Skeletal muscle satellite cell (primary cell): Measurements from ENCODE around the gene MX1. TPM values are rescaled to one million over a fixed set of nuclear protein-coding genes. Genes with fewer than 3 reads are reported as not detected.

Experiments
- H3K27me3 ChIP-seq: 2 replicates; pipeline ENCODE4 v1.7.0; 2013; ENCODE audit warnings: low read length; ENCODE audit not compliant: control insufficient read depth, insufficient read depth
- H3K36me3 ChIP-seq: 2 replicates; pipeline ENCODE4 v1.7.0; 2013; ENCODE audit warnings: mild to moderate bottlenecking, control low read depth, low read length; ENCODE audit not compliant: insufficient read depth
- H3K4me1 ChIP-seq: 2 replicates; pipeline ENCODE4 v1.7.0; 2013; ENCODE audit warnings: low read length; ENCODE audit not compliant: control insufficient read depth, insufficient read depth
- H3K4me2 ChIP-seq: 2 replicates; pipeline ENCODE4 v1.7.0; 2013; ENCODE audit warnings: mild to moderate bottlenecking, low read length
- H3K4me3 ChIP-seq: 2 replicates; pipeline ENCODE4 v1.7.0; 2013; ENCODE audit warnings: low read length
- H3K9ac ChIP-seq: 2 replicates; pipeline ENCODE4 v1.7.0; 2013; ENCODE audit warnings: mild to moderate bottlenecking, low read depth, low read length, moderate library complexity
- H3K9me3 ChIP-seq: replicated peaks from 2 replicates; pipeline ENCODE4 v1.7.0; 2013; ENCODE audit warnings: mild to moderate bottlenecking, control low read depth, low read length
- total RNA-seq: library from RNA; depleted of rRNA; stranded (reverse); fragments of >200 nt; gene quantifications from 2 replicates; pipeline ENCODE4 v1.2.3, GENCODE V29; 2012; rRNA removed

MX1 gene
- 1.7 and 2.3 TPM in 2 replicates for total RNA-seq

DNA sequence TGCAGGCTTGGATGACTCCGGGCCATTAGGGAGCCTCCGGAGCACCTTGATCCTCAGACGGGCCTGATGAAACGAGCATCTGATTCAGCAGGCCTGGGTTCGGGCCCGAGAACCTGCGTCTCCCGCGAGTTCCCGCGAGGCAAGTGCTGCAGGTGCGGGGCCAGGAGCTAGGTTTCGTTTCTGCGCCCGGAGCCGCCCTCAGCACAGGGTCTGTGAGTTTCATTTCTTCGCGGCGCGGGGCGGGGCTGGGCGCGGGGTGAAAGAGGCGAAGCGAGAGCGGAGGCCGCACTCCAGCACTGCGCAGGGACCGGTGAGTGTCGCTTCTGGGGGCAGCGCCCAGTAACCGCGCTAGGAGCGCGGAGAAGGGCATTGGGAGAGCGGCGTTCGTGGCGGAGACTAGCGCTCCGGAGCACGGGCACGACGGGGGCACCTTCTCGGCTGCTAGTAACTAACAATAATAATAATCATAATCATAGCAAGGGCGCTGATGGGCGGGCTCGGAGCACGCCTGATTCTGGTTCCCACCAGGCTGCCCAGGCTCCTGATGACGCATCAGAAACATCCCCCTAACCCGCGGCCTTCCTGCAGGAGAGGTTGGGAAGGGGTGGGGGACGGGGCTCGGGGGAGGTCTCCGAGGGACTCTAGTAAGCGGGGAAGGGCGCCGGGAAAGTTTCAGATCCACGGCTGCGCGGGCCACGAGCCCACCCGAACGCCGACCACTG lies at the start of gene MX1:
Gene MX1, plus strand, starts transcription at position 286 of the 722 bp plus-strand sequence. CDS start 5,832 bp downstream, outside the sequence.
- H3K4me2 ChIP-seq, result peak within 1 kb of the TSS; percentile 97
- H3K4me1 ChIP-seq, result peaks cover 4% of the 10 kb centered on the region
- H3K4me3 ChIP-seq, result peak within 1 kb of the TSS; percentile 71
- no peaks in the 10 kb centered on the region for H3K36me3 ChIP-seq
- H3K27me3 ChIP-seq, result peaks cover 33% of the 10 kb centered on the region
- peak within 1 kb of the TSS; percentile 18 for H3K9ac ChIP-seq
- H3K9me3 ChIP-seq, result no peaks in the 10 kb centered on the region

- no peaks in the 10 kb centered on the region for H3K9me3 ChIP-seq
- H3K4me1 ChIP-seq, result no peaks in the 10 kb centered on the region
- H3K27me3 ChIP-seq, result no peaks in the 10 kb centered on the region
- no peak overlapping the region for H3K9ac ChIP-seq
- no peaks in the 10 kb centered on the region for H3K36me3 ChIP-seq
- H3K4me2 ChIP-seq, result no peak overlapping the region
- H3K4me3 ChIP-seq, result no peak overlapping the region
Measured at GRCh38 chr21:41377715-41378114, 48.3 kb upstream of the MX1 start.

DNA sequence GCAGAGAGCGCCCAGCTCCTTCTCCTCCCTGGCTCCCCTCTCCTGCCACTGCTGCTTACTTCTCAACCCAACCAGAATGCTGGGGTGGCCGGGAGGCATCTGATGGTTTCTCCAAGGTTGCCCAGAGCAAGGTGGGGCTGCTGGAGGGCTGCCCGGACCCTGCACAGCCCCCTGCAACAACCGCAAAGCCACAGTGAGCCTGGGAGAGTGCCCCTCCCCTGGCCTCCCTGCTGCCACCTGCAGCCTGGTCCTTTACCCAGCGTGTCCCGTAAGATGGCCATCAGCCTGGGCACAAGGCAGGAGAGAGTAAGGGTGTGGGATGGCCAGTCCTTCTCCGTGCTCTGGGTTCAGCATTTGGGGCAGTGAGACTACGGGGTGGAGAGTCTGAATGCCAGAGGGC lies 47.2 kb upstream of the MX1 start:
- H3K9ac ChIP-seq, result no peak overlapping the region

GRCh38 chr21:41379901-41380300 lies 46.1 kb upstream of the MX1 start:
- Histone ChIP-seq H3K27me3 (no peaks in the 10 kb centered on the region), H3K4me1 (no peaks in the 10 kb centered on the region), H3K9ac (no peak overlapping the region), H3K9me3 (no peaks in the 10 kb centered on the region), H3K4me2 (no peak overlapping the region), H3K4me3 (no peak overlapping the region), H3K36me3 (no peaks in the 10 kb centered on the region)

More for the DNA sequence above, 47.2 kb upstream of the MX1 start:
- H3K4me3 ChIP-seq, result no peak overlapping the region
- H3K4me1 ChIP-seq, result no peaks in the 10 kb centered on the region
- no peaks in the 10 kb centered on the region for H3K36me3 ChIP-seq
- H3K4me2 ChIP-seq, result no peak overlapping the region
- H3K9me3 ChIP-seq, result no peaks in the 10 kb centered on the region
- no peaks in the 10 kb centered on the region for H3K27me3 ChIP-seq

DNA sequence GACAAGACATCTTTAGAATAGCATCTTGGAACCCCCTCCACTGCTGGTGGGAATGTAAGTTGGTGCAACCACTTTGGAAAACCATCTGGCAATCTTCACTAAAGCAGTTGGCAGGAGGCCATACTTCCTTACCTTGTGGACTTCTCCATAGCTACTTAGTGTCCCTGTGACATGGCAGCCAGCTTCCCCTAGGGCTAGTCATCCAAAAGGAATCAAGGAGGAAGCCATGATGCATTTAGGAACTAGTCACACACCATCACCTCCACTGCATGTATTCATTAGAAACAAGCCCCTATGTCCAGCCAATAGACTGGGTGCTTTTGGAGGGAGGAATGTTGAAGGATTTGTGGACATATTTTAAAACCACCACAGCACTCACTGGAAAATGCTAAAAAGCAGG lies 44.3 kb upstream of the MX1 start:
- no peak overlapping the region for H3K9ac ChIP-seq
- no peaks in the 10 kb centered on the region for H3K36me3 ChIP-seq

GRCh38 chr21:41387042-41387819 lies 38.8 kb upstream of the MX1 start:
- Histone ChIP-seq H3K9ac (no peak overlapping the region), H3K27me3 (no peaks in the 10 kb centered on the region), H3K4me3 (no peak overlapping the region), H3K9me3 (no peaks in the 10 kb centered on the region), H3K36me3 (no peaks in the 10 kb centered on the region), H3K4me1 (no peaks in the 10 kb centered on the region), H3K4me2 (no peak overlapping the region)

More for the DNA sequence above, 44.3 kb upstream of the MX1 start:
- Histone ChIP-seq H3K4me1 (no peaks in the 10 kb centered on the region), H3K4me3 (no peak overlapping the region), H3K27me3 (no peaks in the 10 kb centered on the region), H3K9me3 (no peaks in the 10 kb centered on the region), H3K4me2 (no peak overlapping the region)

DNA sequence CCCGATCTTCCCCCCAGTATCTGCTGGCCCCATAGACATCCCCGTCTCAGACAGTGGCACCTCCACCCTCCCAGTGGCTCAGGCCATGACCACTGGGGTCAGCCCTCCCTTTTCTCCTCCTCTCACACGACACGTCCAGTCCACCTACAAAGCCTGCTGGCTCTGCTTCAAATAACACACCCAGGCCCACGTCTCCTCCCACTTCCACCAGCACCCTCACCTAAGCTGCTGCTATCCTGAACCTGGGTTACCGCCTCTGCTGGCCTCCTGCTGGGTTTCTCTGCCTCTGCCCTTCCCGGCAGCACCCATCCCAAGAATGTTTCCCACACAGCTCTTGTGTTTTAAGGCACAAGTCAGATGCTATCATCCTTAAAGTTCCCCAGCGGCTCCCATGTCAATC lies 38.2 kb upstream of the MX1 start:
- Histone ChIP-seq H3K4me3 (no peak overlapping the region), H3K9ac (no peak overlapping the region), H3K36me3 (no peaks in the 10 kb centered on the region), H3K9me3 (no peaks in the 10 kb centered on the region), H3K4me2 (no peak overlapping the region), H3K27me3 (no peaks in the 10 kb centered on the region), H3K4me1 (no peaks in the 10 kb centered on the region)

GRCh38 chr21:41388259-41388658 lies 37.8 kb upstream of the MX1 start:
- Histone ChIP-seq H3K4me2 (no peak overlapping the region), H3K9me3 (no peaks in the 10 kb centered on the region), H3K4me3 (no peak overlapping the region), H3K27me3 (no peaks in the 10 kb centered on the region), H3K9ac (no peak overlapping the region), H3K36me3 (no peaks in the 10 kb centered on the region), H3K4me1 (no peaks in the 10 kb centered on the region)

GRCh38 chr21:41390043-41390639 lies 35.9 kb upstream of the MX1 start:
- Histone ChIP-seq H3K4me2 (no peak overlapping the region), H3K27me3 (no peaks in the 10 kb centered on the region), H3K36me3 (no peaks in the 10 kb centered on the region), H3K4me3 (no peak overlapping the region), H3K9ac (no peak overlapping the region), H3K9me3 (no peaks in the 10 kb centered on the region), H3K4me1 (no peaks in the 10 kb centered on the region)

DNA sequence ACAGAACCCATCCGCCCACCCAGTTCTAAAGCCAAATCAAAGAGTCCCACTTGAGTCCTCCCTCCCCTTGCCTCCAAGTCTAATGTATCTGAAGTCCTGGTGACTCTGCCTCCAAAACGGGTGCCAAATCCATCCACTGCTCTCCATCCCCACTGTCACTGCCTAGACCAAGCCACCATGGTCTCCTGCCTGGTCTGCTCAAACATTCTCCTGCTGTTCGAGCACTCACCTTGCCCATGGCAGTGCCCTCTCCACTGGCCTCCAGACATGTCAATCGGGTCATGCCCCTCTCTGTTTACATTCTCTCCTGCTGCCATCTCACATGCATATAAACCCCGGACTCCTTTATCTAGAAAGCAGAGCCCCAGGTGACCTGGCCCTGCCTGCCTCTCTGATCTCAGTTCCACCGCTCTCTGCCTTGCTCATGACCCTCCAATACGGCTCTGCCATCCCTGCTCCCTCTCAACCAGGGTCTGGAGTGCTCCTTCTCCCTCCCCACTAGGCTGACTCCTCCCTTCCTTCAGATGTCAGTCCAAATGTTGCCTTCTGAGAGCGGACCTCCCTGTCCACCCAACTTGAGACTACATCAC lies 32.1 kb upstream of the MX1 start:
- Histone ChIP-seq H3K9ac (no peak overlapping the region), H3K4me3 (no peak overlapping the region), H3K4me2 (no peak overlapping the region), H3K27me3 (peaks cover 4% of the 10 kb centered on the region), H3K9me3 (no peaks in the 10 kb centered on the region), H3K36me3 (no peaks in the 10 kb centered on the region), H3K4me1 (no peaks in the 10 kb centered on the region)

DNA sequence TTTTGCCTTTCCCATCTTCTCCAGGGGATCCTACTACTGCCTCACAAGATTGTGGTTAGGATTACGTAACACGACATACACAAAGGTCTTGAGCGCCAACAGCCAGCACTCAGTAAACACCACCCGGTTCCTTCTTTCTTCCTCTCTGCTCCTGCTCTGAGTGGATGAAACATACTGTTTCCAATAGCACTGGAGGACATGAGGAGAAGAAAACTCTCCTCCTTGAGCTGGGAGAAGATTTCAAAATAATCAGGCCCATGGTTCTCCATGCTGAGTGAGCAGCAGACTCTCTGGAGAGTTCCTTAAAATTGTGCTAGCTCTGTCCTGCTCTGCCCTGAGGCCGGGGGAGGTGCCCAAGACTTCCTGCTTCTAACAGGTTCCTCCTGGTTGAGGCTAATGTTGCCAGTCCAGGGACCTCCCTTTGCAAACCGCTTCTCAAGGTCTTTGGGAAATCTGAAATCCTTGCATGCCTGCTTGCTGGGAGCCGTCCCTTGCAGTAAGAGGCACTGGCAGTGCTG lies 29.4 kb upstream of the MX1 start:
- Histone ChIP-seq H3K9me3 (no peaks in the 10 kb centered on the region), H3K4me2 (no peak overlapping the region), H3K36me3 (no peaks in the 10 kb centered on the region), H3K4me1 (no peaks in the 10 kb centered on the region), H3K4me3 (no peak overlapping the region), H3K9ac (no peak overlapping the region), H3K27me3 (peaks cover 4% of the 10 kb centered on the region)
